Medulla oblongata (tissue), 1 donor: ENCODE results near the gene COL18A1.
A peak's percentile ranks its signal among the peaks of the same experiment; 100 is the strongest.

Source experiments
- DNase-seq: peaks from one replicate; pipeline ENCODE4 v3.0.0-alpha.2; 2015; ENCODE audit errors: extremely low spot score

The COL18A1 gene

GRCh38 chr21:45506836-45507522 is 102.0 kb downstream of the COL18A1 start:
- DNase-seq = no peak

- no peak for DNase-seq
Measured at GRCh38 chr21:45507523-45507875, 102.5 kb downstream of the COL18A1 start.

GRCh38 chr21:45507888-45508508 is 103.0 kb downstream of the COL18A1 start:
- DNase-seq = no peak

- DNase-seq = no peak
Measured at GRCh38 chr21:45508607-45509565, 103.9 kb downstream of the COL18A1 start.

GRCh38 chr21:45509566-45510465 is 104.9 kb downstream of the COL18A1 start:
- DNase-seq = no peak

GRCh38 chr21:45510466-45510955 is 105.5 kb downstream of the COL18A1 start:
- no peak for DNase-seq

- DNase-seq = no peak
Measured at GRCh38 chr21:45511007-45511406, 106.0 kb downstream of the COL18A1 start.

GRCh38 chr21:45511661-45512431 is 106.9 kb downstream of the COL18A1 start:
- no peak for DNase-seq

GRCh38 chr21:45512626-45513002 is 107.6 kb downstream of the COL18A1 start:
- no peak for DNase-seq

GRCh38 chr21:45513003-45513717 is 108.2 kb downstream of the COL18A1 start:
- DNase-seq = peak; percentile 11

GRCh38 chr21:45513741-45514310 is 108.9 kb downstream of the COL18A1 start:
- no peak for DNase-seq

GRCh38 chr21:45514311-45515021 is 109.5 kb downstream of the COL18A1 start:
- DNase-seq = no peak

GRCh38 chr21:45515241-45516061 is 110.5 kb downstream of the COL18A1 start:
- DNase-seq = no peak

- DNase-seq = no peak
Measured at GRCh38 chr21:45516071-45516670, 111.2 kb downstream of the COL18A1 start.

- DNase-seq = no peak
Measured at GRCh38 chr21:45516671-45517151, 111.7 kb downstream of the COL18A1 start.

GRCh38 chr21:45517249-45518065 is 112.5 kb downstream of the COL18A1 start:
- DNase-seq = no peak

- no peak for DNase-seq
Measured at GRCh38 chr21:45518742-45519141, 113.8 kb downstream of the COL18A1 start.
